ENCODE measurements around the gene SNAPC3.

- no peak for TF ChIP-seq ATF3 (CRISPR knock-in tag; conservative IDR thresholded peaks at IDR 0.05)
- TF ChIP-seq CTCF (IDR thresholded peaks at IDR 0.05): no peak
- no peak for TF ChIP-seq PRDM15 (CRISPR knock-in tag; IDR thresholded peaks at IDR 0.05)
- no peak for TF ChIP-seq IRF1 (CRISPR knock-in tag; IDR thresholded peaks at IDR 0.05)
- TF ChIP-seq ESRRA (CRISPR knock-in tag; IDR thresholded peaks at IDR 0.05; ENCODE audit: borderline replicate concordance): no peak
- no peak for TF ChIP-seq JUN (CRISPR knock-in tag; IDR thresholded peaks at IDR 0.05)
Measured at GRCh38 chr9:15509931-15510788, 87.5 kb downstream of the SNAPC3 start.
